OCI-LY1 (cell line): Measurements from ENCODE around the gene TREH.

ENCODE experiments used
- H2AFZ ChIP-seq: fragments of 200-600 bp; sonication (generic), shearing (Covaris generic); 2 replicates; pipeline ENCODE4 v1.6.0; 2014; ENCODE audit warnings: antibody characterized with exemption, mild to moderate bottlenecking, low read length
- H3F3A ChIP-seq: fragments of 200-600 bp; sonication (generic), shearing (Covaris generic); 2 replicates; pipeline ENCODE4 v1.6.0; 2014; ENCODE audit warnings: mild to moderate bottlenecking, antibody characterized with exemption, low read length, moderate library complexity; ENCODE audit not compliant: insufficient read depth
- H3K27ac ChIP-seq: fragments of 200-600 bp; sonication (generic); 2 replicates; pipeline ENCODE4 v1.5.1; 2014; ENCODE audit warnings: low read length, mixed run types, mild to moderate bottlenecking, low read depth; ENCODE audit not compliant: poor library complexity, severe bottlenecking
- H3K27me3 ChIP-seq: fragments of 200-600 bp; sonication (generic); 2 replicates; pipeline ENCODE4 v1.6.0; 2014; ENCODE audit warnings: antibody characterized with exemption, mild to moderate bottlenecking, low read length, moderate library complexity; ENCODE audit not compliant: insufficient read depth
- H3K36me3 ChIP-seq: fragments of 200-600 bp; sonication (generic); 2 replicates; pipeline ENCODE4 v1.6.1; 2014; ENCODE audit warnings: mild to moderate bottlenecking, antibody characterized with exemption, low read length, moderate library complexity, mixed read lengths; ENCODE audit not compliant: insufficient read depth
- H3K4me1 ChIP-seq: fragments of 200-600 bp; sonication (generic); 2 replicates; pipeline ENCODE4 v1.5.1; 2014; ENCODE audit warnings: mild to moderate bottlenecking, low read length, moderate library complexity; ENCODE audit not compliant: insufficient read depth, severe bottlenecking
- H3K4me2 ChIP-seq: fragments of 200-600 bp; sonication (generic), shearing (Covaris generic); 2 replicates; pipeline ENCODE4 v1.6.1; 2014; ENCODE audit warnings: low read length
- H3K4me3 ChIP-seq: fragments of 200-600 bp; sonication (generic); 2 replicates; pipeline ENCODE4 v1.5.1; 2014; ENCODE audit warnings: low read length, low read depth, mild to moderate bottlenecking, mixed read lengths; ENCODE audit not compliant: poor library complexity, severe bottlenecking
- H3K79me2 ChIP-seq: fragments of 200-600 bp; shearing (Covaris generic); 2 replicates; pipeline ENCODE4 v1.6.1; 2016; ENCODE audit warnings: mixed run types, low read length, mixed read lengths; ENCODE audit not compliant: insufficient read depth
- H3K9ac ChIP-seq: fragments of 200-600 bp; sonication (generic), shearing (Covaris generic); 2 replicates; pipeline ENCODE4 v1.6.1; 2014; ENCODE audit warnings: mild to moderate bottlenecking, low read length, mixed read lengths
- H3K9me2 ChIP-seq: fragments of 200-600 bp; sonication (generic), shearing (Covaris generic); 2 replicates; pipeline ENCODE4 v1.6.1; 2014; ENCODE audit warnings: low read depth, mild to moderate bottlenecking, low read length, mixed read lengths
- H3K9me3 ChIP-seq: fragments of 200-600 bp; shearing (Covaris generic); 2 replicates; pipeline ENCODE4 v1.6.1; 2014; ENCODE audit warnings: low read length, mixed read lengths
- H4K20me1 ChIP-seq: fragments of 200-600 bp; sonication (generic), shearing (Covaris generic); 2 replicates; pipeline ENCODE4 v1.6.0; 2016; ENCODE audit warnings: mild to moderate bottlenecking, low read length; ENCODE audit not compliant: insufficient read depth
- EZH2 ChIP-seq: fragments of 200-600 bp; sonication (generic), shearing (Covaris generic); IDR thresholded peaks from 2 replicates; pipeline ENCODE4 v1.8.0; 2017; ENCODE audit warnings: borderline replicate concordance, mixed run types, mild to moderate bottlenecking, antibody characterized with exemption, low read length, moderate library complexity, mixed read lengths
- TF ChIP-seq, protein P1 (sequence below): fragments of 200-600 bp; sonication (generic), shearing (Covaris generic); IDR thresholded peaks from 2 replicates; pipeline ENCODE4 v1.5.1; 2017; ENCODE audit warnings: mild to moderate bottlenecking, antibody characterized with exemption, low read length, moderate library complexity, mixed read lengths

TREH gene

DNA sequence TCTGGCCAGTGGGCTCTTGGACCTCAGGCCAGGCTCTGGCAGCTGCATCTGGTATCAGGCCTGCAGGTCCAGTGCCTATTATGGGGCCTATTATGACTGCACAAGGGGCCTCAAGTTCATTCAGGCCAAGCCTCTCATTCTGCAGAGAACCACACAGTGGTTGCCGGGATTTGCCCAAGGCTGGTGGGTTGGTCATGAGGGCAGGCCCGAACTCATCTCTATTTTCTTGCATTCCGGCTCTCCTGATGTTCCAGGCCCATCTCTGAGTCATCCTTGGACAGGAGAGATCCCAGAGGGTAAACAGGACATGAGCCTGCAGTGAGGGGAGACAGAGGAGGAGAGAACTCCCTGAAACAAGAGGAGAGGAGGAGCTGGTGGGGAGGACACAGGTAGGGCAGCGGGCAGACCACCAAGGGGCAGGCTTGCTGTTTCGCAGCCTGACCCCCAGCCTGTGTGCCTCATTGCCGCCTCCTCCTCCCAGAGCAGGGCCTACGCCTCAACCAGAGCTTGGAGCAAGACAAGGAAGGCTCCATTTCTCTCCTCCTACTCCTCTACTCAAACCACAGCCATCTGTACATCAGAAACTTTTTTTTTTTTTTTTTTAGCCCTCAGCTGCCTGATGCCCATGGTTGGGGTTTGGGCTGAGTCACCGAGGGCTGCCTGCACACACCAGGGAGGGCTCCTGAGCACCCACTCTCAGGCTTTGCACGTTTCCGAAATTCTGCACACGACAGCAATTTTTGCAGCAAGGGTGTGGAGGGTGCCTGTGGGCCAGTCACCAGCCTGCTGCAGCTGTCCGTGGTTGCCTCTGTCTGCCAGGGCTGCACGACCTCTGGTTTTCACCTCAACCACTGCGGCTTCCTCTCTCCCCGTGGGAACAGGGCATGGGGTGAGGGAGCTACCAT is 12.7 kb upstream of the TREH start:
- Histone ChIP-seq H3K9me3 (no peaks in the 10 kb centered on the region), H3K9me2 (no peaks in the 10 kb centered on the region), H2AFZ (no peak overlapping the region), H3F3A (no peaks in the 10 kb centered on the region), H3K27me3 (no peaks in the 10 kb centered on the region; the same call in 1 of the 2 replicates), H3K36me3 (no peaks in the 10 kb centered on the region; the same call in 1 of the 2 replicates), H3K4me3 (no peak overlapping the region), H4K20me1 (no peaks in the 10 kb centered on the region), H3K4me1 (peaks cover 7% of the 10 kb centered on the region), H3K79me2 (no peaks in the 10 kb centered on the region), H3K27ac (no peak overlapping the region), H3K9ac (no peak overlapping the region), H3K4me2 (no peak overlapping the region)
- TF ChIP-seq, protein P1, sequence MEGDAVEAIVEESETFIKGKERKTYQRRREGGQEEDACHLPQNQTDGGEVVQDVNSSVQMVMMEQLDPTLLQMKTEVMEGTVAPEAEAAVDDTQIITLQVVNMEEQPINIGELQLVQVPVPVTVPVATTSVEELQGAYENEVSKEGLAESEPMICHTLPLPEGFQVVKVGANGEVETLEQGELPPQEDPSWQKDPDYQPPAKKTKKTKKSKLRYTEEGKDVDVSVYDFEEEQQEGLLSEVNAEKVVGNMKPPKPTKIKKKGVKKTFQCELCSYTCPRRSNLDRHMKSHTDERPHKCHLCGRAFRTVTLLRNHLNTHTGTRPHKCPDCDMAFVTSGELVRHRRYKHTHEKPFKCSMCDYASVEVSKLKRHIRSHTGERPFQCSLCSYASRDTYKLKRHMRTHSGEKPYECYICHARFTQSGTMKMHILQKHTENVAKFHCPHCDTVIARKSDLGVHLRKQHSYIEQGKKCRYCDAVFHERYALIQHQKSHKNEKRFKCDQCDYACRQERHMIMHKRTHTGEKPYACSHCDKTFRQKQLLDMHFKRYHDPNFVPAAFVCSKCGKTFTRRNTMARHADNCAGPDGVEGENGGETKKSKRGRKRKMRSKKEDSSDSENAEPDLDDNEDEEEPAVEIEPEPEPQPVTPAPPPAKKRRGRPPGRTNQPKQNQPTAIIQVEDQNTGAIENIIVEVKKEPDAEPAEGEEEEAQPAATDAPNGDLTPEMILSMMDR = no peak
- no peak for TF ChIP-seq EZH2

DNA sequence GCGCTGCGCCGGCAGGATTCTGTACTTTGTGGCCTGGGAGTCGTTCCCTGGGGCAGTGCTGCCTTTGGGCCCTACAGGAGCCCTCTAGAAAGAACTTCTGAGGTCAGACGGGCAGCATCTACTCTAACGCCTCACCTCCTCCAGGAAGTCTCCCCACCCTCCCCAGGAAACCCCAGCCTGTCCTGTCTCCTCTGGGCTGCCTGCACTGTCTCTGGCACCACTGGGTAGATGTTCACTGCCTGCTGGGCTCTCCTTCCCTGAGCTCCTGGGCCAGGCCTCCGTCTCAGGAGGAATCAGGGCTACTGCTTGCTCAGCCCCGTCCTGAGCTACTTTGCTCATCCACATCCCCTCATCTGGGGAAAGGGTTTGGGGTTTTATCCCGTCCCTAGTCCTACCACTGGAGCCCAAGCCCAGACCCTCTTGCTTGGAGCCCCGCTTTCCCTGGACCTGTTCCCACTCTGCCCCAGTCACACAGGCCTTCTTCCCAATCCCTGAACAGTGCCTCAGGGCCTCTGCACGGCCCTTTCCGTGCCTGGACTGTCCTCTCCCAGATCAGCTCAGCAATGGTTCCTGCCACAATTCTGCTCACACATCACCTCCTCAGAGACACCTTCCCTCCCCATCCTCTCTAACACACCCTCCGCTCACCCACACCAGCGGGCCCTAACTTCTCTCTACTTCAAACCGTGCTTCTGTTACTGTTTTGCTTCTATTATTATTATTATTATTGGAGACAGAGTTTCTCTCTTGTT is 11.3 kb upstream of the TREH start:
- Histone ChIP-seq H3K9me2 (no peaks in the 10 kb centered on the region), H2AFZ (no peak overlapping the region), H3K4me3 (no peak overlapping the region), H3K27ac (no peak overlapping the region), H3K9me3 (no peaks in the 10 kb centered on the region), H3K4me2 (no peak overlapping the region; the same call in 1 of the 2 replicates), H3K36me3 (no peaks in the 10 kb centered on the region; the same call in 1 of the 2 replicates), H4K20me1 (no peaks in the 10 kb centered on the region), H3K4me1 (peaks cover 3% of the 10 kb centered on the region), H3K9ac (no peak overlapping the region), H3F3A (no peaks in the 10 kb centered on the region), H3K27me3 (no peaks in the 10 kb centered on the region; the same call in 1 of the 2 replicates), H3K79me2 (no peaks in the 10 kb centered on the region)
- TF ChIP-seq, protein P1 = no peak
- TF ChIP-seq EZH2 = no peak

DNA sequence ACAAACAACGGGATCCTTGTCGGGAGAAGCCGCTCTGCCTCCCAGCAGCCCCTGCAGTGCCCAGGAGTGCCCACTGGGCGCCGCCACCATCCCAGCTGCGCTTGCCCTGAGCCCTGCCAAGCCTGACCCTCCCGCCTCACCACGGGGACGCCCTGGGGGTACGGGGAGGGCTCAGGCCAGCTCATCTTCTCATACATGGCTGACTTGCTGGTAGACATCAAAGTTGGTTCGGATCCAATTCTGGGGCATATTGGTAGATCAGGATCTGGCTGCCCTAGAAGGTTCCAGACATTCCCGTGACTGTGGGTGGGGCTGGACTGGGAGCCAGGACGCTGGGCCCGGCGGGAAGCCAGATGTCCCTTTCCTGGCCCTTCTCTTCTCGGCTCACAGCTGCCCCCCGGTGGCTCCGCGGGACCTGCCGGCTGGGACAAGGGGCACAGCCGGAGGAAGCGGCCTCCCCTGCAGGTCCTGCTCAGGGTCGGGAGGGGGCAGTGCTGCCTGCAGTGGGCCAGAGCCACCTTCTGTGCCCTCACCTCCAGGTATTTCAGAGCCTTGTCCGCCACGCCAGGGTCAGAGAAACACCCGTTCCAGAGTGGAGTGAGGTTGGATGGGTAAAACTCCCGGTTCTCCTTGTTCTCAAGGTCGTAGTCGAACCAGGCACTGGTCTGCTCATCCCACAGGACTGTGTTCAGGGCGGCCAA is 10.6 kb upstream of the TREH start:
- H2AFZ ChIP-seq = no peak overlapping the region
- peak overlapping the region; percentile 40 for H3K4me3 ChIP-seq
- H4K20me1 ChIP-seq = no peaks in the 10 kb centered on the region
- H3K27me3 ChIP-seq = no peaks in the 10 kb centered on the region; the same call in 1 of the 2 replicates
- no peaks in the 10 kb centered on the region for H3K9me3 ChIP-seq
- H3F3A ChIP-seq = no peaks in the 10 kb centered on the region
- H3K4me1 ChIP-seq = no peaks in the 10 kb centered on the region
- no peak overlapping the region for H3K27ac ChIP-seq
- peak overlapping the region; percentile 36; the same call in 1 of the 2 replicates for H3K9ac ChIP-seq
- no peaks in the 10 kb centered on the region; the same call in 1 of the 2 replicates for H3K36me3 ChIP-seq
- no peak for TF ChIP-seq EZH2
- TF ChIP-seq, protein P1 = peak; percentile 91
- H3K79me2 ChIP-seq = no peaks in the 10 kb centered on the region
- no peaks in the 10 kb centered on the region for H3K9me2 ChIP-seq
- peak overlapping the region; percentile 55 for H3K4me2 ChIP-seq
